HL-60 (cell line): ENCODE results near the gene RGL1.
A peak's percentile ranks its signal among the peaks of the same experiment; 100 is the strongest.

Experiments used
- DNase-seq, 2 experiments: peaks; one replicate each; pipeline ENCODE4 v3.0.0-alpha.2; 2010 to 2020; ENCODE audit warnings: low read depth in 1 of 2, low spot score in 1 of 2
- H3K27ac ChIP-seq: fragments of 250-450 bp; sonication (Bioruptor Pico); replicated peaks from 2 replicates; pipeline ENCODE4 v1.5.1; 2020; ENCODE audit warnings: mild to moderate bottlenecking, moderate library complexity
- H3K27me3 ChIP-seq: fragments of 250-450 bp; sonication (Bioruptor Pico); 2 replicates; pipeline ENCODE4 v1.5.1; 2021; ENCODE audit warnings: mild to moderate bottlenecking, moderate library complexity; ENCODE audit not compliant: insufficient read depth, poor library complexity, severe bottlenecking
- H3K4me3 ChIP-seq: replicated peaks from 2 replicates; pipeline ENCODE4 v1.5.1; 2011; ENCODE audit warnings: mild to moderate bottlenecking, control low read depth, low read length; ENCODE audit not compliant: insufficient read depth
- CTCF ChIP-seq: IDR thresholded peaks from one replicate; pipeline ENCODE4 v1.5.1; 2011; ENCODE audit warnings: low read length, control low read depth, inconsistent platforms; ENCODE audit not compliant: insufficient read depth
- GABPA ChIP-seq: IDR thresholded peaks from 2 replicates; pipeline ENCODE4 v1.6.1; 2012; ENCODE audit warnings: low read depth
- POLR2AphosphoS5 ChIP-seq: IDR thresholded peaks from 2 replicates; pipeline ENCODE4 v1.6.1; 2012; ENCODE audit warnings: low read depth
- REST ChIP-seq: IDR thresholded peaks from 2 replicates; pipeline ENCODE4 v1.6.1; 2012; ENCODE audit warnings: low read depth; ENCODE audit not compliant: insufficient replicate concordance
- SPI1 ChIP-seq: IDR thresholded peaks from 2 replicates; pipeline ENCODE4 v1.6.1; 2012; ENCODE audit warnings: low read depth, mild to moderate bottlenecking, borderline replicate concordance

RGL1 gene

GRCh38 chr1:183907070-183907469 lies 102.2 kb downstream of the RGL1 start:
- TF ChIP-seq REST (no peak), GABPA (no peak), SPI1 (no peak), CTCF (no peak), POLR2AphosphoS5 (no peak)
- Histone ChIP-seq H3K4me3 (no peak overlapping the region), H3K27ac (no peak overlapping the region), H3K27me3 (no peaks in the 10 kb centered on the region)
- DNase-seq: no peak

GRCh38 chr1:183908079-183908478 lies 103.2 kb downstream of the RGL1 start:
- no peak for DNase-seq
- no peak overlapping the region for H3K4me3 ChIP-seq
- no peak overlapping the region for H3K27ac ChIP-seq
- no peaks in the 10 kb centered on the region for H3K27me3 ChIP-seq
- TF ChIP-seq CTCF (no peak), POLR2AphosphoS5 (no peak), SPI1 (no peak), GABPA (no peak)

- DNase-seq: no peak
- Histone ChIP-seq H3K27me3 (no peaks in the 10 kb centered on the region), H3K4me3 (no peak overlapping the region), H3K27ac (no peak overlapping the region)
- TF ChIP-seq GABPA (no peak), POLR2AphosphoS5 (no peak), REST (no peak), CTCF (no peak), SPI1 (no peak)
Observed at GRCh38 chr1:183909672-183910071, 104.8 kb downstream of the RGL1 start.

- DNase-seq: no peak
- no peaks in the 10 kb centered on the region for H3K27me3 ChIP-seq
- no peak overlapping the region for H3K4me3 ChIP-seq
- H3K27ac ChIP-seq: peak overlapping the region; percentile 35
- TF ChIP-seq CTCF: no peak
Observed at GRCh38 chr1:183910845-183911244, 105.9 kb downstream of the RGL1 start.
